Measurements from ENCODE around the gene FBL.
A peak's percentile ranks its signal among the peaks of the same experiment; 100 is the strongest.

The FBL gene

GRCh38 chr19:39842693-39843435 is 3.3 kb downstream of the FBL start:
- no peak overlapping the region for H3K27ac ChIP-seq (ENCODE audit: low read depth, low read length)
- no peak for DNase-seq
- peaks cover 25% of the 10 kb centered on the region for H3K79me2 ChIP-seq (ENCODE audit: control insufficient read depth, insufficient read depth, low read length, poor library complexity)
- no peak overlapping the region for H2AFZ ChIP-seq (ENCODE audit: insufficient read depth, low read length, poor library complexity)
- H3K79me1 ChIP-seq (ENCODE audit: low read length): peaks cover 7% of the 10 kb centered on the region
- H3K9ac ChIP-seq (ENCODE audit: low read length): no peak overlapping the region
- H2BK5ac ChIP-seq (ENCODE audit: low read depth, low read length, poor library complexity): no peak overlapping the region
- H3K18ac ChIP-seq (ENCODE audit: low read length): no peak overlapping the region
- H3K23ac ChIP-seq (ENCODE audit: low read length): no peak overlapping the region
- no peak overlapping the region for H4K8ac ChIP-seq (ENCODE audit: low read depth, low read length)
- no peak overlapping the region for H4K12ac ChIP-seq (ENCODE audit: low read depth, low read length)
- no peak overlapping the region for H2BK12ac ChIP-seq (ENCODE audit: low read length)
- no peaks in the 10 kb centered on the region for H3K9me3 ChIP-seq (ENCODE audit: insufficient read depth, low read depth, low read length)
- H3K14ac ChIP-seq (ENCODE audit: low read length): no peak overlapping the region
- peaks cover 22 to 23% of the 10 kb centered on the region in 2 experiments for H3K36me3 ChIP-seq (ENCODE audit: control insufficient read depth in 1 of 2, insufficient read depth in 2 of 2, low read length in 2 of 2)
- H2BK120ac ChIP-seq (ENCODE audit: insufficient read depth, low read length, poor library complexity): no peak overlapping the region
- H3K27me3 ChIP-seq (ENCODE audit: insufficient read depth, low read length): no peaks in the 10 kb centered on the region
- no peak overlapping the region for H4K91ac ChIP-seq (ENCODE audit: low read depth, low read length)
- peak overlapping the region; percentile 38 for H3K4ac ChIP-seq (ENCODE audit: low read depth, low read length)
- no peak overlapping the region for H3K4me2 ChIP-seq (ENCODE audit: low read length)
- H3K4me3 ChIP-seq (ENCODE audit: low read depth, low read length): no peak overlapping the region
- H3K4me1 ChIP-seq (ENCODE audit: control insufficient read depth in 1 of 2, insufficient read depth in 2 of 2, low read length in 2 of 2): peaks cover 12 to 16% of the 10 kb centered on the region in 2 experiments
- H2AK5ac ChIP-seq (ENCODE audit: low read length): no peak overlapping the region
- WGBS (ENCODE audit: extremely low coverage, insufficient coverage, insufficient read length): no CpG with 5 or more reads among the region's 7 CpGs

DNA sequence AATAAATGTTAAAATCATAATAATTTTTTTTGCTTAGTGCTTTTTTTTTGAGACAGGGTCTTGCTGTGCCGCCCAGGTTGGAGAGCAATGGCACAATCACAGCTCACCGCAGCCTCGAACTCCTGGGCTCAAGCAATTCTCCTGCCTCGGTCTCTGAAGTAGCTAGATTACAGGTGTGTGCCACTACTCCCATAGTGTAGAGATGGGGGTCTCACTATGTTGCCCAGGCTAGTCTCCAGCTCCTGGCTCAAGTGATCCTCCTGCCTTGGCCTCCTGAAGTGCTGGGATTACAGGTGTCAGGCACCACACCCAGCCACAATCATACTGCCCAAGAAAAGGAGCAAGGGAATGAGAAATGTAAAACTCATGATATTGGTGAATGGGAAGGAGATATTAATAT is 5.1 kb downstream of the FBL start:
- Histone ChIP-seq H3K4ac (ENCODE audit: low read depth, low read length) (peak overlapping the region; percentile 86), H3K36me3 (ENCODE audit: control insufficient read depth in 1 of 2, insufficient read depth in 2 of 2, low read length in 2 of 2) (peaks cover 33 to 37% of the 10 kb centered on the region in 2 experiments), H3K27ac (ENCODE audit: low read depth, low read length) (no peak overlapping the region), H3K4me2 (ENCODE audit: low read length) (no peak overlapping the region), H4K8ac (ENCODE audit: low read depth, low read length) (no peak overlapping the region), H3K9me3 (ENCODE audit: insufficient read depth, low read depth, low read length) (no peaks in the 10 kb centered on the region), H4K91ac (ENCODE audit: low read depth, low read length) (no peak overlapping the region), H4K12ac (ENCODE audit: low read depth, low read length) (no peak overlapping the region), H3K23ac (ENCODE audit: low read length) (no peak overlapping the region), H3K27me3 (ENCODE audit: insufficient read depth, low read length) (no peaks in the 10 kb centered on the region), H3K9ac (ENCODE audit: low read length) (no peak overlapping the region), H3K4me1 (ENCODE audit: control insufficient read depth in 1 of 2, insufficient read depth in 2 of 2, low read length in 2 of 2) (peaks cover 5 to 8% of the 10 kb centered on the region in 2 experiments), H3K79me2 (ENCODE audit: control insufficient read depth, insufficient read depth, low read length, poor library complexity) (peaks cover 24% of the 10 kb centered on the region), H2AK5ac (ENCODE audit: low read length) (no peak overlapping the region), H3K18ac (ENCODE audit: low read length) (no peak overlapping the region), H2BK5ac (ENCODE audit: low read depth, low read length, poor library complexity) (no peak overlapping the region), H3K79me1 (ENCODE audit: low read length) (peaks cover 2% of the 10 kb centered on the region), H2BK12ac (ENCODE audit: low read length) (no peak overlapping the region), H3K4me3 (ENCODE audit: low read depth, low read length) (no peak overlapping the region), H2BK120ac (ENCODE audit: insufficient read depth, low read length, poor library complexity) (no peak overlapping the region), H2AFZ (ENCODE audit: insufficient read depth, low read length, poor library complexity) (no peak overlapping the region), H3K14ac (ENCODE audit: low read length) (no peak overlapping the region)
- WGBS (ENCODE audit: extremely low coverage, insufficient coverage, insufficient read length): no CpG with 5 or more reads among the region's 4 CpGs
- no peak for DNase-seq

DNA sequence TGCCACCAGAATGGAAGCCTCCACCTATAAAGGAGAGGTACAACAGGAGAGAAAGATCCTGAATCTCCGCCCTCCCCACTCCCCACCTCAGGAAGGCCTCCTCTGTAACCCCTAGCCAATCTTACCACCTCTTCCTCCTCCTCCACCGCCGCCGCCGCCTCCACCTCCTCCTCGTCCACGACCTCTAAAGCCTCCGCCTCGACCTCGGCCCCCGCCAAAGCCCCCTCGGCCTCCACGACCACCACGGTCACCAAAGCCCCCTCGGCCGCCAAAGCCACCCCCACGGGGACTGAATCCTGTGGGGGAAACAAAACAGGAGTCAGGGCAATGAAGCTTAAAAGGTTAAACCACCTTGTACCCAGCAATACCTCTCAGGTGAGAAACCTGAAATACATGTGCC is 5.7 kb downstream of the FBL start:
- Histone ChIP-seq H4K8ac (ENCODE audit: low read depth, low read length) (no peak overlapping the region), H2BK12ac (ENCODE audit: low read length) (no peak overlapping the region), H4K91ac (ENCODE audit: low read depth, low read length) (no peak overlapping the region), H3K79me2 (ENCODE audit: control insufficient read depth, insufficient read depth, low read length, poor library complexity) (peaks cover 18% of the 10 kb centered on the region), H3K23ac (ENCODE audit: low read length) (no peak overlapping the region), H3K4me2 (ENCODE audit: low read length) (no peak overlapping the region), H2AK5ac (ENCODE audit: low read length) (no peak overlapping the region), H3K14ac (ENCODE audit: low read length) (no peak overlapping the region), H2BK120ac (ENCODE audit: insufficient read depth, low read length, poor library complexity) (no peak overlapping the region), H3K4me3 (ENCODE audit: low read depth, low read length) (no peak overlapping the region), H3K79me1 (ENCODE audit: low read length) (no peaks in the 10 kb centered on the region), H2BK5ac (ENCODE audit: low read depth, low read length, poor library complexity) (no peak overlapping the region), H3K36me3 (ENCODE audit: control insufficient read depth in 1 of 2, insufficient read depth in 2 of 2, low read length in 2 of 2) (peaks cover 33 to 39% of the 10 kb centered on the region in 2 experiments), H3K9me3 (ENCODE audit: insufficient read depth, low read depth, low read length) (no peaks in the 10 kb centered on the region), H3K4ac (ENCODE audit: low read depth, low read length) (peak overlapping the region; percentile 54), H2AFZ (ENCODE audit: insufficient read depth, low read length, poor library complexity) (no peak overlapping the region), H3K9ac (ENCODE audit: low read length) (no peak overlapping the region), H3K27ac (ENCODE audit: low read depth, low read length) (no peak overlapping the region), H3K18ac (ENCODE audit: low read length) (peak overlapping the region; percentile 22), H3K27me3 (ENCODE audit: insufficient read depth, low read length) (no peaks in the 10 kb centered on the region), H4K12ac (ENCODE audit: low read depth, low read length) (no peak overlapping the region), H3K4me1 (ENCODE audit: control insufficient read depth in 1 of 2, insufficient read depth in 2 of 2, low read length in 2 of 2) (peaks cover 2 to 8% of the 10 kb centered on the region in 2 experiments)
- WGBS (ENCODE audit: extremely low coverage, insufficient coverage, insufficient read length): no CpG with 5 or more reads among the region's 17 CpGs
- no peak for DNase-seq

DNA sequence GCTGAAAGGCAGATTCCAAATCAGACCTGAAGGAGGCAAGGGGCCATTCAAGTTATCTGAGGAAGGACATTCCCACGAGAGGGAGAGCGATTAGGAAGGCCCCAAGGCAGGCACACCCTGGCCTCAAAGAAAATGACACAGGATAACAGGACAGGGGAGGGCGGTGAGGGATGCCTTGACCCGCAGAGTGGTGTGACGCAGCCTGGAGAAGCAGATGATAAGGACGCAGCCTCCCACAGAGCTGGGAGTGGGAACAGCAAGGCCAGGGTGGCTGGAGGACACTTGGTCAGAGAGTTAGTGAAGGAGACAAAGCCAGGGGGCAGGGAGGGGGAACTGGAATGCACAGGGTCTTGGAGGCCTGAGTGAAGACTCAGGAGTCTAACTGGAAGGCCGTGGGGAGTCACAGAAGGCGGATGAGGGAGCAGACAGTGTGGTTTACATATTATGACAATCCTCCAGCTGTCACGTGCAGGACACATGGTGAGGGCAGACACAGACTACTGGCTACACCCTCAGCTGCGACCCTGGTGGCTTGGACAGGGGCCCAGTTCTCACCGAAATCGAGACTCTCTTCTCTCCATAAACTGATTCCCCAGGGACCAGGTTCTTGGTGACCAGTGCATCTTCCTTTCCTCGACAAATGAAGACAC is 6.4 kb downstream of the FBL start:
- WGBS (ENCODE audit: extremely low coverage, insufficient coverage, insufficient read length): no CpG with 5 or more reads among the region's 13 CpGs
- Histone ChIP-seq H3K27ac (ENCODE audit: low read depth, low read length) (no peak overlapping the region), H3K79me1 (ENCODE audit: low read length) (no peaks in the 10 kb centered on the region), H4K12ac (ENCODE audit: low read depth, low read length) (no peak overlapping the region), H3K9ac (ENCODE audit: low read length) (no peak overlapping the region), H3K27me3 (ENCODE audit: insufficient read depth, low read length) (no peaks in the 10 kb centered on the region), H3K4me3 (ENCODE audit: low read depth, low read length) (no peak overlapping the region), H3K4ac (ENCODE audit: low read depth, low read length) (peak overlapping the region; percentile 54), H3K4me2 (ENCODE audit: low read length) (no peak overlapping the region), H3K4me1 (ENCODE audit: control insufficient read depth in 1 of 2, insufficient read depth in 2 of 2, low read length in 2 of 2) (peaks cover 0 to 2% of the 10 kb centered on the region in 2 experiments), H3K79me2 (ENCODE audit: control insufficient read depth, insufficient read depth, low read length, poor library complexity) (peaks cover 15% of the 10 kb centered on the region), H3K14ac (ENCODE audit: low read length) (no peak overlapping the region), H2AK5ac (ENCODE audit: low read length) (no peak overlapping the region), H4K8ac (ENCODE audit: low read depth, low read length) (no peak overlapping the region), H2AFZ (ENCODE audit: insufficient read depth, low read length, poor library complexity) (no peak overlapping the region), H3K23ac (ENCODE audit: low read length) (no peak overlapping the region), H3K36me3 (ENCODE audit: control insufficient read depth in 1 of 2, insufficient read depth in 2 of 2, low read length in 2 of 2) (peaks cover 37 to 45% of the 10 kb centered on the region in 2 experiments), H3K9me3 (ENCODE audit: insufficient read depth, low read depth, low read length) (no peaks in the 10 kb centered on the region), H2BK12ac (ENCODE audit: low read length) (no peak overlapping the region), H2BK120ac (ENCODE audit: insufficient read depth, low read length, poor library complexity) (no peak overlapping the region), H3K18ac (ENCODE audit: low read length) (no peak overlapping the region), H4K91ac (ENCODE audit: low read depth, low read length) (no peak overlapping the region), H2BK5ac (ENCODE audit: low read depth, low read length, poor library complexity) (no peak overlapping the region)
- peak; percentile 62 to 75 for DNase-seq
